Fibroblast of lung (primary cell): ENCODE data around the gene CA9. TPM values are rescaled to one million over a fixed set of nuclear protein-coding genes. Genes with fewer than 3 reads are reported as not detected.
A peak's percentile ranks its signal among the peaks of the same experiment; 100 is the strongest.

ENCODE experiments used
- DNase-seq, 2 donors: peaks; one replicate each; pipeline versions ENCODE4 v3.0.0 to v3.0.0-alpha.2; 2010; ENCODE audit warnings: low read depth in 2 of 2
- H2AFZ ChIP-seq: 2 replicates; pipeline ENCODE4 v1.5.1; 2012; ENCODE audit warnings: low read length, control low read depth, inconsistent platforms
- H3K27ac ChIP-seq: 2 replicates; pipeline ENCODE4 v1.5.1; 2011; ENCODE audit warnings: low read length, control low read depth; ENCODE audit not compliant: insufficient read depth
- H3K27me3 ChIP-seq: 2 replicates; pipeline ENCODE4 v1.5.1; 2011; ENCODE audit warnings: mild to moderate bottlenecking, low read length; ENCODE audit not compliant: control insufficient read depth, insufficient read depth
- H3K36me3 ChIP-seq: 2 replicates; pipeline ENCODE4 v1.5.1; 2011; ENCODE audit warnings: low read length; ENCODE audit not compliant: control insufficient read depth, insufficient read depth
- H3K4me1 ChIP-seq: 2 replicates; pipeline ENCODE4 v1.5.1; 2011; ENCODE audit warnings: low read length; ENCODE audit not compliant: control insufficient read depth, insufficient read depth; ENCODE audit errors: extremely low read depth
- H3K4me2 ChIP-seq: 2 replicates; pipeline ENCODE4 v1.5.1; 2011; ENCODE audit warnings: low read length, control low read depth; ENCODE audit not compliant: insufficient read depth; ENCODE audit errors: extremely low read depth
- H3K4me3 ChIP-seq, 4 experiments: fragments of 200-600 bp in 1 of 4; sonication (generic) in 1 of 4; replicated peaks in 1 of 4; 2 replicates each; pipeline ENCODE4 v1.5.1; 2011 to 2016; ENCODE audit warnings: low read length in 4 of 4, low read depth in 3 of 4, mild to moderate bottlenecking in 3 of 4, control low read depth in 2 of 4, inconsistent platforms in 1 of 4, mixed read lengths in 1 of 4; ENCODE audit not compliant: insufficient read depth in 1 of 4; ENCODE audit errors: control extremely low read depth in 1 of 4
- H3K79me2 ChIP-seq: 2 replicates; pipeline ENCODE4 v1.5.1; 2012; ENCODE audit warnings: mild to moderate bottlenecking, low read length, inconsistent platforms; ENCODE audit not compliant: control insufficient read depth, insufficient read depth
- H3K9ac ChIP-seq: 2 replicates; pipeline ENCODE4 v1.5.1; 2011; ENCODE audit warnings: mild to moderate bottlenecking, low read length, control low read depth; ENCODE audit not compliant: insufficient read depth
- H3K9me3 ChIP-seq: 2 replicates; pipeline ENCODE4 v1.5.1; 2012; ENCODE audit warnings: low read depth, low read length; ENCODE audit not compliant: control insufficient read depth, insufficient read depth
- H4K20me1 ChIP-seq: 2 replicates; pipeline ENCODE4 v1.5.1; 2011; ENCODE audit warnings: low read length; ENCODE audit not compliant: control insufficient read depth, insufficient read depth; ENCODE audit errors: extremely low read depth
- CTCF ChIP-seq, 2 donors: IDR thresholded peaks in 1 of 2; conservative IDR thresholded peaks in 1 of 2; 1 replicate in 1 of 2; 2 replicates in 1 of 2; pipeline ENCODE4 v1.5.1; 2011 to 2012; ENCODE audit warnings: low read length in 2 of 2, control low read depth in 1 of 2, inconsistent platforms in 1 of 2, low read depth in 1 of 2, mild to moderate bottlenecking in 1 of 2
- EZH2 ChIP-seq: IDR thresholded peaks from 2 replicates; pipeline ENCODE4 v1.5.1; 2012; ENCODE audit warnings: low read length, control low read depth, mild to moderate bottlenecking; ENCODE audit errors: missing control alignments
- polyA plus RNA-seq, 2 donors: library from polyadenylated mRNA; depleted of rRNA in 1 of 2; stranded (reverse) in 1 of 2; unstranded in 1 of 2; fragments of >200 nt; gene quantifications; 2 replicates each; pipeline ENCODE4 v1.2.1, GENCODE V29; 2011 to 2012; ENCODE audit warnings: missing spikeins in 1 of 2
- total RNA-seq: library from RNA; depleted of rRNA; stranded (reverse); fragments of >200 nt; gene quantifications from 2 replicates; pipeline ENCODE4 v1.2.1, GENCODE V29; 2014

CA9 gene
- total and polyA plus RNA-seq, 2 donors (not counting 1 experiment from before 2014, with no cell fraction given) = 0.17 to 0.59 TPM

DNA sequence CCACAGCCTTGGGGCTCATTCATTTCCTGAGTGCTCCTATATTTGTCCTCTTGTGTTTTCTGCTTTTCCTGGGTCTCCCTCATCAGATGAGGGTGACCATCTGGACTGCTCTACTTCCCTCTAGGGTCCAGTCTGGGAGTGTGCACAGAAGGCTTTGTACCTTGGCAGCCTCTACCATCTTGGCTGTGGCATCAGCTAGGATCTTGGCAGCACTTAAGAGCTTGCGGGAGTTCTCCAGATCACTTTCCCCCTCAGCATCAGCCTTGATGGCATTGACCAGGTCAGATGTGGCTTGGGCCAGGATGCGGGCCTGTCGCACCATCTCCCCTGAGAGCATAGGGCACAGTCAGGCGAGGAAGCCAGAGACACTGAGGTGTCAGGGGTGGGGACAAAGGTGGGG lies 42.5 kb downstream of the CA9 start:
- Histone ChIP-seq H3K4me3 (no peak overlapping the region), H3K27me3 (no peaks in the 10 kb centered on the region), H3K9me3 (no peaks in the 10 kb centered on the region), H3K4me2 (no peak overlapping the region), H3K79me2 (peaks cover 7% of the 10 kb centered on the region), H3K4me1 (no peaks in the 10 kb centered on the region), H3K27ac (no peak overlapping the region), H3K9ac (no peak overlapping the region), H4K20me1 (no peaks in the 10 kb centered on the region), H3K36me3 (peaks cover 68% of the 10 kb centered on the region), H2AFZ (no peak overlapping the region)
- TF ChIP-seq EZH2 = no peak
- TF ChIP-seq CTCF (conservative IDR thresholded peaks at IDR 0.05 in 1 of 2, IDR thresholded peaks at IDR 0.05 in 1 of 2; ENCODE audit: low read depth in 1 of 2, low read length in 2 of 2) = peak; percentile 13 to 14
- DNase-seq = no peak

DNA sequence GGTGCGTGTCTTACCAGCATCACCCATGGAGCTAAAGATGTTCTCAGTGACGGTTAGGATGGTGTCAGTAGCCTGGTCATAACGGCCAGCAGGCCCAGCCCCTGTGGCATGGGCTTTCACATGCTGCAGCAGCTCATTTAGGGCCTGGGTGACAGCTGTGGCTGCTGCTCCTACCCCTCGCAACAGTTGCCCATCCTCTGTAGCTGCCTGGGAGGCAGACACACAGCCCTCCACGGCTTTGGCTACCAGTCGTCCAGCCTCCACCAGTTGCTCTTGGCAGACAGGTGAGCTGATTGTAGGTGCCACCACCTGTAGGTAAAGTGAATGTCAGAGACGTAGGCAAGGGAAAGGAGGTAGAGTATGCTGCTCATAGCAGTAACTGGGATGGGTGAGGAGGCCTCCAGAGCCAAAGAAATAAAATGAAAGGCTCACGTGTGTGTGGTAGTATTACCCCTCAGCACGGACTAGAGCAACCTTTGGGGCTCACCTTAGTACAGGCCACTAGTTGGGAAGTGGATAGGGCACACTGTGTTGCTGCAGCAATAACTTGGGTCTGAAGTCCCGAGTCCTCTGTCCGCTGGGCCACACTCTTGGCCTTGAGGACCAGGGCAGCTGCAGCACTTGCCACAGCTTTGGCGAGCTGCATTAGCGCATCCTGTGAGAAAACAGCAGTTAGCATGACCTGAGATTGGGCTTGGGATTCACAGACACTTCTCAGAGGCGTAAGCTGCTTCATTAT lies 43.6 kb downstream of the CA9 start:
- Histone ChIP-seq H3K4me2 (no peak overlapping the region), H3K79me2 (peaks cover 17% of the 10 kb centered on the region), H3K4me3 (no peak overlapping the region), H3K9ac (peak overlapping the region; percentile 6), H3K4me1 (no peaks in the 10 kb centered on the region), H3K27ac (no peak overlapping the region), H3K36me3 (peaks cover 70% of the 10 kb centered on the region), H3K9me3 (no peaks in the 10 kb centered on the region), H4K20me1 (no peaks in the 10 kb centered on the region), H3K27me3 (no peaks in the 10 kb centered on the region), H2AFZ (no peak overlapping the region)
- TF ChIP-seq CTCF (conservative IDR thresholded peaks at IDR 0.05 in 1 of 2, IDR thresholded peaks at IDR 0.05 in 1 of 2; ENCODE audit: low read depth in 1 of 2, low read length in 2 of 2) = no peak
- DNase-seq = no peak

DNA sequence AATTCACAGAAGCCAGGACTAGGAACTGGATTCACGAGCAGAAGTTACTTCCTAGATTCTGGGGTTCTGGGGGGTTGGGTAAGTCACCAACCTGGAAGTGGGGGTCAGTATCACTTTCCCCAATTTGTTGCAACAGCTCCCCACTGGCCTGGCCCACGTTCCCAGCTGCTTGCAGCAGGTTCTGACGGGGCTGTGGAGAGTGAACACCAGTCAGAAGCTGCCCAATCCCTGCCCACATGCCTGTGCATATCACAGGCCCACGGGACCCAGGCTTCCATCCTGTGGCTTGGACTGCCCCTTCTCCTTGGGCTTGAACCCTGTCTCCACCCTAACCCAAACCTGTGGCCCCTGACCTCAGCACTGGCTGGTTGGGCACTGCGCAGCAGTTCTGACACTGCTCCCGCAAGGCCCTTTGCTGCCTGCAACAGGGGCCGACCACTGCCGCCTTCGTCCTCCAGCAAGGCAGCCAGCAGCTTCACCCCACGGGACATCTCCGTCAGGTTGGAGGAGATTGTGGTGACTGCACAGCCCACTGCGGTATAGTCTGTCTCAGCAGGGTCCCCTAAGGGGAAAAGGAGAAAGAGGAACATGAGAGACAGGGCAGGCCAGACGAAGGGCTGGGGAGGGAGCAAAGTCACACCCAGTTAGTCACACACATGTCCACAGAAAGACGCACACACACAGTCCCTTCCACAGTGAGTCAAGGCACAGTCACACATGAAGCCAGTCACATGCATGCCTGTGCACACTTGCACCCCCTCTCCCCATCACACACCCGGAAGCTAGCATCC lies 45.2 kb downstream of the CA9 start:
- H4K20me1 ChIP-seq = no peaks in the 10 kb centered on the region
- DNase-seq = no peak
- H3K4me2 ChIP-seq = no peak overlapping the region
- no peak overlapping the region for H3K9ac ChIP-seq
- H3K4me3 ChIP-seq = no peak overlapping the region
- no peak overlapping the region for H2AFZ ChIP-seq
- H3K27ac ChIP-seq = no peak overlapping the region
- H3K4me1 ChIP-seq = no peaks in the 10 kb centered on the region
- no peak for TF ChIP-seq EZH2
- TF ChIP-seq CTCF (conservative IDR thresholded peaks at IDR 0.05 in 1 of 2, IDR thresholded peaks at IDR 0.05 in 1 of 2; ENCODE audit: low read depth in 1 of 2, low read length in 2 of 2) = no peak
- H3K27me3 ChIP-seq = no peaks in the 10 kb centered on the region
- H3K79me2 ChIP-seq = peaks cover 25% of the 10 kb centered on the region
- peaks cover 67% of the 10 kb centered on the region for H3K36me3 ChIP-seq
- no peaks in the 10 kb centered on the region for H3K9me3 ChIP-seq
